NCI-H2171 treated with DMSO at 0.1 percent for 48 hours (cell line): ENCODE results near the gene ATP2A1.
"Not testable (repeated sequence)": the region's sequence is repeated elsewhere in the genome, so short reads cannot be mapped to it uniquely, and the experiment has no call there.

Experiments
- DNase-seq: peaks from one replicate; lab custom pipeline; 2025; lab: John Stamatoyannopoulos, UW

ATP2A1 gene

GRCh38 chr16:28859326-28859725 is 19.0 kb upstream of the ATP2A1 start:
- no peak for DNase-seq

- DNase-seq, result no peak
Observed at GRCh38 chr16:28863929-28864793, 14.1 kb upstream of the ATP2A1 start.

- no peak for DNase-seq
Observed at GRCh38 chr16:28865001-28865688, 13.1 kb upstream of the ATP2A1 start.

- no peak for DNase-seq
Observed at GRCh38 chr16:28865722-28866453, 12.4 kb upstream of the ATP2A1 start.

- no peak for DNase-seq
Observed at GRCh38 chr16:28866454-28866804, 11.9 kb upstream of the ATP2A1 start.

GRCh38 chr16:28867241-28867640 is 11.0 kb upstream of the ATP2A1 start:
- no peak for DNase-seq

GRCh38 chr16:28867646-28868045 is 10.6 kb upstream of the ATP2A1 start:
- DNase-seq, result not testable (repeated sequence)

GRCh38 chr16:28869201-28869600 is 9.1 kb upstream of the ATP2A1 start:
- no peak for DNase-seq

GRCh38 chr16:28872952-28873351 is 5.3 kb upstream of the ATP2A1 start:
- DNase-seq, result no peak

- DNase-seq, result no peak
Observed at GRCh38 chr16:28873543-28874201, 4.6 kb upstream of the ATP2A1 start.

- no peak for DNase-seq
Observed at GRCh38 chr16:28874406-28874805, 3.9 kb upstream of the ATP2A1 start.

GRCh38 chr16:28875134-28876018 is 2.9 kb upstream of the ATP2A1 start:
- no peak for DNase-seq

- DNase-seq, result no peak
Observed at GRCh38 chr16:28876019-28876659, 2.1 kb upstream of the ATP2A1 start.

- DNase-seq, result peak; percentile 13
Observed at GRCh38 chr16:28876973-28877654, 1.2 kb upstream of the ATP2A1 start.

GRCh38 chr16:28877655-28878000 is 660 bp upstream of the ATP2A1 start:
- no peak for DNase-seq

- no peak for DNase-seq
Observed at GRCh38 chr16:28879261-28879840, 1.1 kb downstream of the ATP2A1 start.

- DNase-seq, result peak; percentile 92
Observed at GRCh38 chr16:28879841-28880588, 1.7 kb downstream of the ATP2A1 start.

- no peak for DNase-seq
Observed at GRCh38 chr16:28880589-28880915, 2.3 kb downstream of the ATP2A1 start.

GRCh38 chr16:28880955-28881354 is 2.7 kb downstream of the ATP2A1 start:
- DNase-seq, result no peak
